Measurements from ENCODE around the gene ETV5. TPM values are rescaled to one million over a fixed set of nuclear protein-coding genes. Genes with fewer than 3 reads are reported as not detected.

The ETV5 gene
- polyA plus RNA-seq, 3 donors = 0.07 to 1.2 (median 0.88) TPM

DNA sequence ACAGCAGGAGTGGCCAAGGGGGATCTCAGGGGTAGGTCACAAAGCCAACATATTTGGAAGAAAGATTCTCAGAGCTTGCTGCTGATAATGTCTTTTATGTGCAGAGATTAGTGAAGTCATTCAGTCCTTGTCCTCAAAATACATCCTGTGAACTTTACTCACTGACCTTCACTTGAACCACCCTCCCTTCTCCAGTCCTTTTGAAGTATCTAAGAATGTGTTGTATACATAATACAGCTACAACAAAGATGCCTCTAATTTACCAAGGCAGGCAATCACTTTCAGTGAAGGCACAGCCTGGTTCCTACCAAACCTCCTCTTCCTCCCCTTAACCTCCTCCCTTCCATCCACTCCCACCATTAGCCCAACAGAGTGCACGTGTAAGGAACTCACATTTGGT is 38.3 kb downstream of the ETV5 start:
- no peak overlapping the region for H3K9ac ChIP-seq (ENCODE audit: insufficient read depth, low read length, poor library complexity, severe bottlenecking)
- H3K4me3 ChIP-seq (replicated peaks in 1 of 3; ENCODE audit: low read depth in 2 of 3, low read length in 3 of 3) = no peak overlapping the region
- H3K27me3 Mint-ChIP-seq (ENCODE audit: low read depth in 3 of 3) = peaks cover 0 to 8% (median 2%) of the 10 kb centered on the region in 3 donors
- no peak overlapping the region for H3K4me3 Mint-ChIP-seq
- no peak overlapping the region for H3K4me2 ChIP-seq (replicated peaks; ENCODE audit: extremely low read depth, low read length, poor library complexity, severe bottlenecking)
- no peak overlapping the region for H3K27ac ChIP-seq (ENCODE audit: low read depth in 1 of 2, low read length in 2 of 2)
- no peak overlapping the region for H2AFZ ChIP-seq (ENCODE audit: insufficient read depth, low read depth, low read length, poor library complexity, severe bottlenecking)
- H3K9me3 ChIP-seq (replicated peaks in 1 of 2; ENCODE audit: control insufficient read depth in 1 of 2, insufficient read depth in 1 of 2, low read length in 2 of 2) = peaks cover 0 to 3% of the 10 kb centered on the region in 2 donors
- H3K4me1 Mint-ChIP-seq = peaks cover 6% of the 10 kb centered on the region
- no CpG with 5 or more reads among the region's 1 CpG for WGBS (ENCODE audit: insufficient coverage)
- H3K79me2 ChIP-seq (ENCODE audit: insufficient read depth, low read length) = no peaks in the 10 kb centered on the region
- peaks cover 0 to 5% (median 0%) of the 10 kb centered on the region in 7 donors for H3K9me3 Mint-ChIP-seq
- H3K4me1 ChIP-seq (ENCODE audit: control insufficient read depth in 1 of 2, insufficient read depth in 2 of 2, low read length in 2 of 2) = no peaks in the 10 kb centered on the region
- intact Hi-C loops (cut with micrococcal nuclease) = no loop called here
- H3K36me3 ChIP-seq (replicated peaks in 1 of 2; ENCODE audit: control insufficient read depth in 1 of 2, insufficient read depth in 2 of 2, low read length in 2 of 2) = no peaks in the 10 kb centered on the region
- H3K27ac Mint-ChIP-seq = no peak overlapping the region
- no peak for DNase-seq
- H3K27me3 ChIP-seq (ENCODE audit: control insufficient read depth in 2 of 2, insufficient read depth in 2 of 2, low read length in 2 of 2) = no peaks in the 10 kb centered on the region
- TF ChIP-seq, protein P1, sequence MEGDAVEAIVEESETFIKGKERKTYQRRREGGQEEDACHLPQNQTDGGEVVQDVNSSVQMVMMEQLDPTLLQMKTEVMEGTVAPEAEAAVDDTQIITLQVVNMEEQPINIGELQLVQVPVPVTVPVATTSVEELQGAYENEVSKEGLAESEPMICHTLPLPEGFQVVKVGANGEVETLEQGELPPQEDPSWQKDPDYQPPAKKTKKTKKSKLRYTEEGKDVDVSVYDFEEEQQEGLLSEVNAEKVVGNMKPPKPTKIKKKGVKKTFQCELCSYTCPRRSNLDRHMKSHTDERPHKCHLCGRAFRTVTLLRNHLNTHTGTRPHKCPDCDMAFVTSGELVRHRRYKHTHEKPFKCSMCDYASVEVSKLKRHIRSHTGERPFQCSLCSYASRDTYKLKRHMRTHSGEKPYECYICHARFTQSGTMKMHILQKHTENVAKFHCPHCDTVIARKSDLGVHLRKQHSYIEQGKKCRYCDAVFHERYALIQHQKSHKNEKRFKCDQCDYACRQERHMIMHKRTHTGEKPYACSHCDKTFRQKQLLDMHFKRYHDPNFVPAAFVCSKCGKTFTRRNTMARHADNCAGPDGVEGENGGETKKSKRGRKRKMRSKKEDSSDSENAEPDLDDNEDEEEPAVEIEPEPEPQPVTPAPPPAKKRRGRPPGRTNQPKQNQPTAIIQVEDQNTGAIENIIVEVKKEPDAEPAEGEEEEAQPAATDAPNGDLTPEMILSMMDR (IDR thresholded peaks at IDR 0.05) = no peak
- no peaks in the 10 kb centered on the region for H4K20me1 ChIP-seq (ENCODE audit: insufficient read depth, low read length)
- no peaks in the 10 kb centered on the region for H3K36me3 Mint-ChIP-seq

DNA sequence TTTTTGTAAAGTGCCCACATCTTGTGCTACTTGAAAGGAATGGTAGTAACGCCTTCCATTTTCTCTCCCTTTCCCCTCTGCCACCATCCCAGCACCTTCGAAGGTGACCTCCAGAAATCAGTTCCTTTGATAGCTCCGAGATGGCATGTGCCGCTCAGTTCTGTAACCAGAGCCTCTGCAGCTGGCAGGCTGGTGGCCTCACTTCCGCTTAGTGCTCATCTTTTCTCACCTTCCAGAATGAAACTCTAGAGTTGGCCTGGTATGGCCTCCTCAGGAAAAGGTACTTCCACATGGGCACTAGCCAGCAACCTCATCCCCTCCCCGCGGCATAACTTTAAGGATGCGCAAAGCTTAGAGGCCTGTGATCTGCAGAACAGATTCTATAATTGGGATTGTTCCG is 38.8 kb downstream of the ETV5 start:
- Mint-ChIP-seq H3K4me1 (peaks cover 6% of the 10 kb centered on the region), H3K9me3 (peaks cover 0 to 5% (median 1%) of the 10 kb centered on the region in 7 donors), H3K27me3 (ENCODE audit: low read depth in 3 of 3) (peaks cover 0 to 8% (median 2%) of the 10 kb centered on the region in 3 donors), H3K36me3 (no peaks in the 10 kb centered on the region), H3K4me3 (no peak overlapping the region), H3K27ac (no peak overlapping the region)
- Histone ChIP-seq H3K4me1 (ENCODE audit: control insufficient read depth in 1 of 2, insufficient read depth in 2 of 2, low read length in 2 of 2) (no peaks in the 10 kb centered on the region), H4K20me1 (ENCODE audit: insufficient read depth, low read length) (no peaks in the 10 kb centered on the region), H3K9ac (ENCODE audit: insufficient read depth, low read length, poor library complexity, severe bottlenecking) (no peak overlapping the region), H3K79me2 (ENCODE audit: insufficient read depth, low read length) (no peaks in the 10 kb centered on the region), H3K9me3 (replicated peaks in 1 of 2; ENCODE audit: control insufficient read depth in 1 of 2, insufficient read depth in 1 of 2, low read length in 2 of 2) (peaks cover 0 to 3% of the 10 kb centered on the region in 2 donors), H3K27me3 (ENCODE audit: control insufficient read depth in 2 of 2, insufficient read depth in 2 of 2, low read length in 2 of 2) (no peaks in the 10 kb centered on the region), H3K27ac (ENCODE audit: low read depth in 1 of 2, low read length in 2 of 2) (no peak overlapping the region), H3K36me3 (replicated peaks in 1 of 2; ENCODE audit: control insufficient read depth in 1 of 2, insufficient read depth in 2 of 2, low read length in 2 of 2) (no peaks in the 10 kb centered on the region), H3K4me3 (replicated peaks in 1 of 3; ENCODE audit: low read depth in 2 of 3, low read length in 3 of 3) (no peak overlapping the region), H2AFZ (ENCODE audit: insufficient read depth, low read depth, low read length, poor library complexity, severe bottlenecking) (no peak overlapping the region), H3K4me2 (replicated peaks; ENCODE audit: extremely low read depth, low read length, poor library complexity, severe bottlenecking) (no peak overlapping the region)
- 97% methylated on average over 6 of the region's 9 CpGs for WGBS (ENCODE audit: insufficient coverage)
- no peak for DNase-seq
- intact Hi-C loops (cut with micrococcal nuclease) = no loop called here
- TF ChIP-seq, protein P1 (IDR thresholded peaks at IDR 0.05) = no peak

Data from CD14-positive monocyte (primary cell).